Parathyroid adenoma (tissue), 2 donors: ENCODE data around the gene EML3.

ENCODE experiments used
- H2AFZ ChIP-seq: fragments of 300-600 bp; sonication (generic); one replicate; pipeline ENCODE4 v1.7.0; 2017; ENCODE audit warnings: antibody characterized with exemption, mild to moderate bottlenecking
- H3K27ac ChIP-seq: fragments of 300-600 bp; sonication (generic); one replicate; pipeline ENCODE4 v1.7.0; 2017
- H3K27me3 ChIP-seq: fragments of 300-600 bp; sonication (generic); one replicate; pipeline ENCODE4 v1.7.0; 2017; ENCODE audit warnings: low read length; ENCODE audit not compliant: control insufficient read depth, insufficient read depth
- H3K36me3 ChIP-seq: fragments of 300-600 bp; sonication (generic); one replicate; pipeline ENCODE4 v1.7.0; 2017; ENCODE audit warnings: low read length; ENCODE audit not compliant: control insufficient read depth, insufficient read depth
- H3K4me1 ChIP-seq: fragments of 300-600 bp; sonication (generic); one replicate; pipeline ENCODE4 v1.7.0; 2017; ENCODE audit warnings: control low read depth
- H3K4me2 ChIP-seq: fragments of 300-600 bp; sonication (generic); one replicate; pipeline ENCODE4 v1.7.0; 2017; ENCODE audit warnings: low read length
- H3K4me3 ChIP-seq: fragments of 300-600 bp; sonication (generic); one replicate; pipeline ENCODE4 v1.7.0; 2017; ENCODE audit warnings: low read depth, low read length
- H3K79me2 ChIP-seq: fragments of 300-600 bp; sonication (generic); one replicate; pipeline ENCODE4 v1.7.0; 2017; ENCODE audit warnings: control low read depth
- H3K9ac ChIP-seq: fragments of 300-600 bp; sonication (generic); one replicate; pipeline ENCODE4 v1.7.0; 2017; ENCODE audit warnings: mild to moderate bottlenecking
- H3K9me3 ChIP-seq: fragments of 300-600 bp; sonication (generic); one replicate; pipeline ENCODE4 v1.7.0; 2017; ENCODE audit warnings: low read length; ENCODE audit not compliant: control insufficient read depth
- CTCF ChIP-seq: fragments of 300-600 bp; sonication (generic); IDR thresholded peaks from one replicate; pipeline ENCODE4 v1.7.0; 2017; ENCODE audit warnings: antibody characterized with exemption, mild to moderate bottlenecking
- donor health status: primary hyperparathyroidism.

The EML3 gene

GRCh38 chr11:62646825-62647608 lies 34.4 kb upstream of the EML3 start:
- Histone ChIP-seq H3K4me1 (peaks cover 3% of the 10 kb centered on the region), H3K9ac (no peak overlapping the region), H3K79me2 (peaks cover 10% of the 10 kb centered on the region), H2AFZ (no peak overlapping the region), H3K4me2 (no peak overlapping the region), H3K27ac (no peak overlapping the region), H3K4me3 (no peak overlapping the region), H3K36me3 (no peaks in the 10 kb centered on the region), H3K9me3 (no peaks in the 10 kb centered on the region), H3K27me3 (no peaks in the 10 kb centered on the region)
- no peak for TF ChIP-seq CTCF

- Histone ChIP-seq H3K27me3 (no peaks in the 10 kb centered on the region), H3K36me3 (no peaks in the 10 kb centered on the region)
Measured at GRCh38 chr11:62645946-62646824, 33.6 kb upstream of the EML3 start, which contains the start of gene GANAB. Gene GANAB, minus strand, starts transcription at chr11:62646613. Its CDS starts 14 bp downstream, at chr11:62646599.

GRCh38 chr11:62645671-62645945 lies 33.0 kb upstream of the EML3 start:
- Histone ChIP-seq H3K4me2 (peak overlapping the region; percentile 86), H3K27me3 (no peaks in the 10 kb centered on the region), H3K4me1 (peaks cover 3% of the 10 kb centered on the region), H3K27ac (peak overlapping the region; percentile 87), H3K9ac (no peak overlapping the region), H2AFZ (peak overlapping the region; percentile 60), H3K4me3 (peak overlapping the region; percentile 76), H3K79me2 (peaks cover 10% of the 10 kb centered on the region), H3K36me3 (no peaks in the 10 kb centered on the region), H3K9me3 (no peaks in the 10 kb centered on the region)
- TF ChIP-seq CTCF: no peak

More at GRCh38 chr11:62645946-62646824, 33.6 kb upstream of the EML3 start, which contains the start of gene GANAB:
- Histone ChIP-seq H2AFZ (peak within 1 kb of the TSS; percentile 60), H3K9me3 (no peaks in the 10 kb centered on the region), H3K9ac (peak within 1 kb of the TSS; percentile 35), H3K27ac (peak within 1 kb of the TSS; percentile 87), H3K4me3 (peak within 1 kb of the TSS; percentile 76), H3K79me2 (peaks cover 10% of the 10 kb centered on the region), H3K4me2 (peak within 1 kb of the TSS; percentile 86), H3K4me1 (peaks cover 3% of the 10 kb centered on the region)
- no peak for TF ChIP-seq CTCF

GRCh38 chr11:62644220-62644619 lies 31.6 kb upstream of the EML3 start:
- Histone ChIP-seq H3K9ac (no peak overlapping the region), H3K4me3 (no peak overlapping the region), H3K27me3 (no peaks in the 10 kb centered on the region), H3K36me3 (no peaks in the 10 kb centered on the region), H3K9me3 (no peaks in the 10 kb centered on the region), H3K79me2 (peaks cover 10% of the 10 kb centered on the region), H3K4me2 (no peak overlapping the region), H3K4me1 (peaks cover 3% of the 10 kb centered on the region), H3K27ac (no peak overlapping the region), H2AFZ (no peak overlapping the region)
- no peak for TF ChIP-seq CTCF
